GM18858 (cell line): ENCODE results near the gene TNFRSF4.

ENCODE experiments used
- ATAC-seq: cut with Tn5 transposase; IDR thresholded peaks from one replicate; pipeline ENCODE4 v1.9.1; 2021; ENCODE audit not compliant: unreplicated experiment

The TNFRSF4 gene

GRCh38 chr1:1245817-1246576 lies 32.0 kb upstream of the TNFRSF4 start:
- no peak for ATAC-seq

- ATAC-seq: no peak
These were observed 31.3 kb upstream of the TNFRSF4 start for GRCh38 chr1:1245178-1245816.

- ATAC-seq: no peak
These were observed 30.3 kb upstream of the TNFRSF4 start for GRCh38 chr1:1244192-1244811.

- no peak for ATAC-seq
These were observed 29.8 kb upstream of the TNFRSF4 start for GRCh38 chr1:1243807-1244191.

- no peak for ATAC-seq
These were observed 29.3 kb upstream of the TNFRSF4 start for GRCh38 chr1:1243266-1243660.

GRCh38 chr1:1242461-1243265 lies 28.7 kb upstream of the TNFRSF4 start:
- no peak for ATAC-seq

- ATAC-seq: no peak
These were observed 27.8 kb upstream of the TNFRSF4 start for GRCh38 chr1:1241588-1242219.

GRCh38 chr1:1240822-1241587 lies 27.1 kb upstream of the TNFRSF4 start:
- ATAC-seq: no peak

- ATAC-seq: no peak
These were observed 26.4 kb upstream of the TNFRSF4 start for GRCh38 chr1:1240348-1240732.

GRCh38 chr1:1239614-1240347 lies 25.8 kb upstream of the TNFRSF4 start:
- no peak for ATAC-seq

- ATAC-seq: no peak
These were observed 25.3 kb upstream of the TNFRSF4 start for GRCh38 chr1:1239227-1239613.

GRCh38 chr1:1238702-1239178 lies 24.8 kb upstream of the TNFRSF4 start:
- ATAC-seq: no peak

- ATAC-seq: no peak
These were observed 24.1 kb upstream of the TNFRSF4 start for GRCh38 chr1:1237874-1238701.

GRCh38 chr1:1236945-1237873 lies 23.3 kb upstream of the TNFRSF4 start:
- no peak for ATAC-seq

GRCh38 chr1:1236176-1236763 lies 22.3 kb upstream of the TNFRSF4 start:
- no peak for ATAC-seq

GRCh38 chr1:1235016-1235744 lies 21.2 kb upstream of the TNFRSF4 start:
- ATAC-seq: no peak
